Measurements from ENCODE around the gene CHRNA10. TPM values are rescaled to one million over a fixed set of nuclear protein-coding genes. Genes with fewer than 3 reads are reported as not detected.

The CHRNA10 gene
- total and polyA plus RNA-seq, 2 donors (not counting 1 experiment from before 2014, with no cell fraction given), result 2.1 to 4.0 TPM

GRCh38 chr11:3669128-3669527 lies 2.1 kb downstream of the CHRNA10 start:
- DNase-seq (no peak), ATAC-seq (ENCODE audit: low read depth) (no peak)
- Histone ChIP-seq H3K79me2 (ENCODE audit: control insufficient read depth, insufficient read depth, low read length) (no peaks in the 10 kb centered on the region), H3K4me2 (replicated peaks; ENCODE audit: low read depth, low read length, poor library complexity, severe bottlenecking) (no peak overlapping the region), H4K20me1 (ENCODE audit: control insufficient read depth, insufficient read depth, low read length, poor library complexity, severe bottlenecking) (no peaks in the 10 kb centered on the region), H3K4me1 (ENCODE audit: control insufficient read depth in 2 of 2, insufficient read depth in 2 of 2, low read length in 2 of 2) (no peaks in the 10 kb centered on the region), H3K4me3 (ENCODE audit: control extremely low read depth in 1 of 5, extremely low read depth in 1 of 5, insufficient read depth in 1 of 5, low read depth in 2 of 5, low read length in 4 of 5) (no peak overlapping the region), H3K9me3 (ENCODE audit: control extremely low read depth in 1 of 3, control insufficient read depth in 2 of 3, insufficient read depth in 1 of 3, low read length in 2 of 3) (no peaks in the 10 kb centered on the region), H3K27me3 (replicated peaks in 1 of 4; ENCODE audit: control extremely low read depth in 1 of 4, control insufficient read depth in 3 of 4, insufficient read depth in 4 of 4, low read length in 3 of 4) (no peaks in the 10 kb centered on the region), H2AFZ (ENCODE audit: insufficient read depth, low read depth, low read length, poor library complexity, severe bottlenecking) (no peak overlapping the region), H3K27ac (ENCODE audit: low read length in 2 of 2) (no peak overlapping the region), H3K9ac (ENCODE audit: low read length) (no peak overlapping the region), H3K36me3 (replicated peaks in 1 of 2; ENCODE audit: control extremely low read depth in 1 of 2, control insufficient read depth in 1 of 2, extremely low read depth in 1 of 2, insufficient read depth in 2 of 2, low read length in 1 of 2) (peaks cover 0 to 54% of the 10 kb centered on the region in 2 experiments)
- 96% methylated on average over 7 of the region's 7 CpGs for WGBS (ENCODE audit: insufficient coverage)
- TF ChIP-seq CTCF (IDR thresholded peaks at IDR 0.05), result no peak
- TF ChIP-seq EZH2 (IDR thresholded peaks at IDR 0.05; ENCODE audit: borderline replicate concordance, insufficient read depth, low read depth, low read length, poor library complexity, severe bottlenecking), result no peak
- no peaks in the 10 kb centered on the region for H3K9me3 Mint-ChIP-seq (ENCODE audit: insufficient read depth)
- no peaks in the 10 kb centered on the region for H3K4me1 Mint-ChIP-seq
- no peak overlapping the region for H3K27ac Mint-ChIP-seq
- CTCF ChIA-PET, result interaction anchor here (1.0 kb wide), 1 partner anchor 16 kb away, joined by 3 read pairs; no protein-coding TSS in a partner anchor
- no peaks in the 10 kb centered on the region for H3K27me3 Mint-ChIP-seq
- H3K4me3 Mint-ChIP-seq, result no peak overlapping the region
- intact Hi-C loops (cut with micrococcal nuclease), result no loop called here
- POLR2A ChIA-PET, result no interaction called here

GRCh38 chr11:3667149-3668035 lies 3.8 kb downstream of the CHRNA10 start:
- ATAC-seq (ENCODE audit: low read depth), result no peak
- ChIA-PET CTCF (no interaction called here), POLR2A (no interaction called here)
- H2AFZ ChIP-seq (ENCODE audit: insufficient read depth, low read depth, low read length, poor library complexity, severe bottlenecking), result no peak overlapping the region
- no peak overlapping the region for H3K27ac Mint-ChIP-seq
- no peak for TF ChIP-seq EZH2 (IDR thresholded peaks at IDR 0.05; ENCODE audit: borderline replicate concordance, insufficient read depth, low read depth, low read length, poor library complexity, severe bottlenecking)
- TF ChIP-seq CTCF (IDR thresholded peaks at IDR 0.05), result no peak
- no peak for DNase-seq
- H3K4me3 Mint-ChIP-seq, result no peak overlapping the region
- H3K27me3 Mint-ChIP-seq, result no peaks in the 10 kb centered on the region
- H3K9ac ChIP-seq (ENCODE audit: low read length), result no peak overlapping the region
- no peaks in the 10 kb centered on the region for H3K27me3 ChIP-seq (replicated peaks in 1 of 4; ENCODE audit: control extremely low read depth in 1 of 4, control insufficient read depth in 3 of 4, insufficient read depth in 4 of 4, low read length in 3 of 4)
- no peak overlapping the region for H3K4me3 ChIP-seq (ENCODE audit: control extremely low read depth in 1 of 5, extremely low read depth in 1 of 5, insufficient read depth in 1 of 5, low read depth in 2 of 5, low read length in 4 of 5)
- no peaks in the 10 kb centered on the region for H3K9me3 ChIP-seq (ENCODE audit: control extremely low read depth in 1 of 3, control insufficient read depth in 2 of 3, insufficient read depth in 1 of 3, low read length in 2 of 3)
- no peaks in the 10 kb centered on the region for H3K4me1 ChIP-seq (ENCODE audit: control insufficient read depth in 2 of 2, insufficient read depth in 2 of 2, low read length in 2 of 2)
- peaks cover 0 to 43% of the 10 kb centered on the region in 2 experiments for H3K36me3 ChIP-seq (replicated peaks in 1 of 2; ENCODE audit: control extremely low read depth in 1 of 2, control insufficient read depth in 1 of 2, extremely low read depth in 1 of 2, insufficient read depth in 2 of 2, low read length in 1 of 2)
- 99% methylated on average over 89 of the region's 89 CpGs for WGBS (ENCODE audit: insufficient coverage)
- H3K9me3 Mint-ChIP-seq (ENCODE audit: insufficient read depth), result no peaks in the 10 kb centered on the region
- no peaks in the 10 kb centered on the region for H4K20me1 ChIP-seq (ENCODE audit: control insufficient read depth, insufficient read depth, low read length, poor library complexity, severe bottlenecking)
- H3K4me2 ChIP-seq (replicated peaks; ENCODE audit: low read depth, low read length, poor library complexity, severe bottlenecking), result no peak overlapping the region
- no peaks in the 10 kb centered on the region for H3K79me2 ChIP-seq (ENCODE audit: control insufficient read depth, insufficient read depth, low read length)
- H3K4me1 Mint-ChIP-seq, result no peaks in the 10 kb centered on the region
- H3K27ac ChIP-seq (ENCODE audit: low read length in 2 of 2), result no peak overlapping the region
- intact Hi-C loops (cut with micrococcal nuclease), result no loop called here

Data from B cell (primary cell).